ENCODE results near the gene FBXL4. TPM values are rescaled to one million over a fixed set of nuclear protein-coding genes. Genes with fewer than 3 reads are reported as not detected.

FBXL4 gene
- total RNA-seq, 4 donors from 2014 or later: 14.7 to 18.4 (median 17.3) TPM

DNA sequence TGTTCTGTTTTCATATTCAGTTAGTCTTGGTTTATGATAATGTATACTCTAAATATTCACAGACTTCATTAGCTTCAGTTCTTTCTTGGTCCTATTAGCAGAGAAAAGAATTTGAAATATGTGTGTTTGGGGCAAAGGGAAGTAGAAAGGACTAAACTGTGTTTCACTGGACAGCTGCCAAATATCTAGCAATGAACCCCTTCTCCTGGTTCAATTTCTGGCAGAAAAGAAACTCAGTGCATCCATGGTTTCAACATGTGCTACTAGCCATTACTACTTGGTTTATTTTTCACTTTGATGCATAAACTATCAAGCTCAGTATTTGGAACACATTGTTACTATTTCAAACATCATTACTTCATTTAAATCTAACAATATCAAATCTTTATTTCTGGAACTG, 43.6 kb downstream of the FBXL4 start:
- no peak overlapping the region for H3K4me3 ChIP-seq (ENCODE audit: low read depth, poor library complexity, severe bottlenecking)
- DNase-seq (ENCODE audit: low spot score in 2 of 2): no peak
- intact Hi-C loops (cut with DNase I; ENCODE audit: low total_unique reads): no loop called here
- TF ChIP-seq POLR2A (IDR thresholded peaks at IDR 0.05): no peak
- TF ChIP-seq, protein P1, sequence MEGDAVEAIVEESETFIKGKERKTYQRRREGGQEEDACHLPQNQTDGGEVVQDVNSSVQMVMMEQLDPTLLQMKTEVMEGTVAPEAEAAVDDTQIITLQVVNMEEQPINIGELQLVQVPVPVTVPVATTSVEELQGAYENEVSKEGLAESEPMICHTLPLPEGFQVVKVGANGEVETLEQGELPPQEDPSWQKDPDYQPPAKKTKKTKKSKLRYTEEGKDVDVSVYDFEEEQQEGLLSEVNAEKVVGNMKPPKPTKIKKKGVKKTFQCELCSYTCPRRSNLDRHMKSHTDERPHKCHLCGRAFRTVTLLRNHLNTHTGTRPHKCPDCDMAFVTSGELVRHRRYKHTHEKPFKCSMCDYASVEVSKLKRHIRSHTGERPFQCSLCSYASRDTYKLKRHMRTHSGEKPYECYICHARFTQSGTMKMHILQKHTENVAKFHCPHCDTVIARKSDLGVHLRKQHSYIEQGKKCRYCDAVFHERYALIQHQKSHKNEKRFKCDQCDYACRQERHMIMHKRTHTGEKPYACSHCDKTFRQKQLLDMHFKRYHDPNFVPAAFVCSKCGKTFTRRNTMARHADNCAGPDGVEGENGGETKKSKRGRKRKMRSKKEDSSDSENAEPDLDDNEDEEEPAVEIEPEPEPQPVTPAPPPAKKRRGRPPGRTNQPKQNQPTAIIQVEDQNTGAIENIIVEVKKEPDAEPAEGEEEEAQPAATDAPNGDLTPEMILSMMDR (IDR thresholded peaks at IDR 0.05): no peak

DNA sequence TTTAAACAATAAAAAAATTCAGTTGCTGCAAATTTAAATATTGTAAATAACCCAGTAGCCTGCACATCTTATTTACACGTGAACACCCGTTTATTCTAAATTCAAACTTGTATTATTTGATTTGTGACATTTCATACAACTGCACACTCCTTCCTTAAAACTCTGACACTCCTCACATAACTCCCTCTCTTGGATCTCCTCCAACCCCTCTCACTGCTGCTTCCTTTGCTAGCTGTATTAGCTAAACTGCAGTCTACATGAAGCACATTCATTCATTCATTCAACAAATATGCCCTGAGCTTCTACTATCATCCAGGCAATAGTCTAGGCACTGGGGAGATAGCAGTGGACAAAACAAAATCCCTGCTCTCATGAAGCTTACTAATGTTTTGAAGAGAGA, 47.0 kb downstream of the FBXL4 start:
- no peak for DNase-seq (ENCODE audit: low spot score in 2 of 2)
- WGBS, 2 donors: 84 to 88% methylated on average over 2 of the region's 2 CpGs
- TF ChIP-seq, protein P1 (IDR thresholded peaks at IDR 0.05): no peak
- no peak for TF ChIP-seq POLR2A (IDR thresholded peaks at IDR 0.05)
- intact Hi-C loops (cut with DNase I; ENCODE audit: low total_unique reads): no loop called here
- H3K4me3 ChIP-seq (ENCODE audit: low read depth, poor library complexity, severe bottlenecking): no peak overlapping the region

DNA sequence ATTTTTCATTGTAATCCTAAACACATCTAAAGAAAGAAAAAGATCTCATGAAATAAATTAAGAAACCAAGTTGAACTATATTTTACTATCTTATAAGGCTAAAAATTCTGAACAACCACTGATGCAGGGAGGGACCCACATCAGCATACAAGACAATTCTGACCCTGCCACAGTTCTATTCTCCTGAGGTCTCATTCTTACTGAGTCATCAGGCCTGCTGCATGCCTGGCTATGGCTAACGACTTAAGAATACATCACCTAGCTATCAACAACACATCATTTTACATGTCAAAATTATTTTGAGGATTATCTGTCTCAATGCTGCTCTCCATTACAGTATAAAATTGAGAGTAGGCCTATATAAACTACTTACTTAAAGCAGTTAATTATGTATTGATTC, 52.9 kb downstream of the FBXL4 start:
- intact Hi-C loops (cut with DNase I; ENCODE audit: low total_unique reads): no loop called here
- WGBS, 2 donors: 72 to 77% methylated on average over 1 of the region's 1 CpG
- TF ChIP-seq POLR2A (IDR thresholded peaks at IDR 0.05): no peak
- TF ChIP-seq, protein P1 (IDR thresholded peaks at IDR 0.05): no peak

DNA sequence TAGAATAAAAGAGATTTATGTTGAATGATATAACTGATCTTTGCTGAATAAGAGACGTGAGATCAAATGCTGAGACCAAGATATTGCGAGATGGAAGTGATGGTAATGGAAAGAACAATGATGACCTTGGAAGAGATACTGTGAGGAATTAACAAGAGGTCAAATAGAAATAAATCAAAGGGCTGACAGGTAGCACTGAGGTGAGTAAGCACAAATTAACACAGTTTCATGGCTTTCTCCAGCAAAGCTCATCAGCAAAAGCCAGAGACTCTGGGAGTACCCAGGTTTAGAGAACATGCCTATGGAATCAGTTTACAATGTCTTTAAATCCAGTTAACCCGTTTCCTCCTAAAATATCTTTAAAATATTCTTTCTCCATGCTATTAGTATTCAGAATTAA, 60.1 kb downstream of the FBXL4 start:
- 98 to 99% methylated on average over 3 of the region's 3 CpGs for WGBS, 2 donors

More for the DNA sequence above, 52.9 kb downstream of the FBXL4 start:
- no peak for DNase-seq (ENCODE audit: low spot score in 2 of 2)
- no peak overlapping the region for H3K4me3 ChIP-seq (ENCODE audit: low read depth, poor library complexity, severe bottlenecking)

DNA sequence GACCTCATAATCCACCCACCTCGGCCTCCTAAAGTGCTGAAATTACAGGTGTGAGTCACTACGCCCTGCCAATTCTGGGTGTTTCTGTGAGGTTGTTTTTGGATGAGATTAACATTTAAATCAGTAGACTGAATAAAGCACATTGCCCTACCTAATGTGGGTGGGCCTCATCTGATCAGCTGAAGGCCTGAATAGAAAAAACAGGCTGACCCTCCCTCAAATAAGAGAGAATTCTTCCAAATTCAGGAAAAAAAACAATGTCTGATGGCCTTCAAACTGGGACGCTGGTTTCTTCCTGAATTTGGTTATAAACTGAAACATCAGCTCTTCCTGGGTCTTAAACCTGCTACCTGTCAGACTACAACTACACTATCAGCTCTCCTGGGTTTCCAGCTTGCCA, 62.4 kb downstream of the FBXL4 start:
- no peak overlapping the region for H3K4me3 ChIP-seq (ENCODE audit: low read depth, poor library complexity, severe bottlenecking)
- no peak for DNase-seq (ENCODE audit: low spot score in 2 of 2)
- TF ChIP-seq POLR2A (IDR thresholded peaks at IDR 0.05): no peak
- TF ChIP-seq, protein P1 (IDR thresholded peaks at IDR 0.05): no peak
- WGBS, 2 donors: 95 to 96% methylated on average over 3 of the region's 3 CpGs
- intact Hi-C loops (cut with DNase I; ENCODE audit: low total_unique reads): no loop called here

More for the DNA sequence above, 60.1 kb downstream of the FBXL4 start:
- H3K4me3 ChIP-seq (ENCODE audit: low read depth, poor library complexity, severe bottlenecking): no peak overlapping the region
- DNase-seq (ENCODE audit: low spot score in 2 of 2): no peak
- TF ChIP-seq POLR2A (IDR thresholded peaks at IDR 0.05): no peak
- TF ChIP-seq, protein P1 (IDR thresholded peaks at IDR 0.05): no peak
- intact Hi-C loops (cut with DNase I; ENCODE audit: low total_unique reads): no loop called here

DNA sequence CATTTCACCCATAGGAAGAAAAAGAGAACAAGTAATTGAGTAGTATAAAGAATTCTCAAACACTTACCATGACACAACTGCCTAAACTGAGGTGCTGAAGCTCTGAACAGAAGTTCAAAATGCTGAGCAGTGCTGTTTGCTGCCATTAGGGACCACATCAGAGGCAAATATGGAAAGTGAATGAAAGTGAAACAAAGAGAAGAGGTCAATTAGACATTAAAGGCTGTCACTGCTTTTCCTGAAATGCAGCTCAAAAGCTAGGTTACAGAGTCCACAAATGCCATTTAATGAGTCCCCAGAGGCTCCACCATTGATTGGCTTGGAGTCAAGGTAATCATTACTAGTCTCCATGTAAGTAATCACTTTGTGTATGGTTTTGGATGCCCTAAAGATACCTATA, 67.3 kb downstream of the FBXL4 start:
- no peak overlapping the region for H3K4me3 ChIP-seq (ENCODE audit: low read depth, poor library complexity, severe bottlenecking)
- TF ChIP-seq POLR2A (IDR thresholded peaks at IDR 0.05): no peak
- TF ChIP-seq, protein P1 (IDR thresholded peaks at IDR 0.05): no peak
- DNase-seq (ENCODE audit: low spot score in 2 of 2): no peak
- intact Hi-C loops (cut with DNase I; ENCODE audit: low total_unique reads): no loop called here

All from lower leg skin (tissue), 4 donors.